Spleen (tissue), 11 donors: Measurements from ENCODE around the gene FGGY. TPM values are rescaled to one million over a fixed set of nuclear protein-coding genes. Genes with fewer than 3 reads are reported as not detected.

Experiments used
- DNase-seq: peaks from one replicate; pipeline ENCODE4 v3.0.0-alpha.2; 2020
- H3K27ac ChIP-seq, 8 donors: fragments of 200-600 bp; sonication (generic) in 7 of 8; 1 replicate in 4 of 8; 2 replicates in 4 of 8; pipeline versions ENCODE4 v1.5.0 to v1.8.0; 2016 to 2021; ENCODE audit warnings: inconsistent platforms in 4 of 8, mild to moderate bottlenecking in 4 of 8, moderate library complexity in 1 of 8
- H3K27me3 ChIP-seq, 7 donors: fragments of 200-600 bp; sonication (generic) in 6 of 7; replicated peaks in 1 of 7; 1 replicate in 4 of 7; 2 replicates in 3 of 7; pipeline versions ENCODE4 v1.5.0 to v1.8.0; 2016 to 2021; ENCODE audit warnings: inconsistent platforms in 3 of 7, mild to moderate bottlenecking in 1 of 7
- H3K36me3 ChIP-seq, 6 donors: fragments of 200-600 bp; sonication (generic) in 5 of 6; 1 replicate in 4 of 6; 2 replicates in 2 of 6; pipeline versions ENCODE4 v1.5.0 to v1.8.0; 2016 to 2021; ENCODE audit warnings: inconsistent platforms in 2 of 6
- H3K4me1 ChIP-seq, 6 donors: fragments of 200-600 bp; sonication (generic) in 5 of 6; 1 replicate in 3 of 6; 2 replicates in 3 of 6; pipeline versions ENCODE4 v1.5.0 to v1.8.0; 2016 to 2021; ENCODE audit warnings: inconsistent platforms in 3 of 6
- H3K4me3 ChIP-seq, 8 donors: fragments of 200-600 bp; sonication (generic) in 7 of 8; 1 replicate in 4 of 8; 2 replicates in 4 of 8; pipeline versions ENCODE4 v1.5.0 to v1.8.0; 2016 to 2021; ENCODE audit warnings: inconsistent platforms in 4 of 8, mild to moderate bottlenecking in 4 of 8, moderate library complexity in 2 of 8
- H3K9me3 ChIP-seq, 8 donors: fragments of 200-600 bp; sonication (generic) in 7 of 8; 1 replicate in 4 of 8; 2 replicates in 4 of 8; pipeline versions ENCODE4 v1.5.0 to v1.8.0; 2016 to 2021; ENCODE audit warnings: inconsistent platforms in 4 of 8
- CTCF ChIP-seq, 11 experiments: fragments of 200-600 bp in 7 of 11; fragments of 450-650 bp in 4 of 11; sonication (generic) in 4 of 11; IDR thresholded peaks in 8 of 11; conservative IDR thresholded peaks in 3 of 11; 1 replicate in 7 of 11; 2 replicates in 4 of 11; pipeline versions ENCODE4 v1.4.0 to v1.8.0; 2016 to 2021; ENCODE audit warnings: antibody characterized with exemption in 11 of 11, inconsistent platforms in 4 of 11, mild to moderate bottlenecking in 1 of 11
- POLR2A ChIP-seq, 3 donors: fragments of 450-650 bp; IDR thresholded peaks; one replicate each; pipeline ENCODE4 v1.5.1; 2017; ENCODE audit warnings: antibody characterized with exemption in 3 of 3, mild to moderate bottlenecking in 1 of 3
- POLR2AphosphoS5 ChIP-seq, 3 donors: sonication (generic); formaldehyde crosslinking; IDR thresholded peaks; one replicate each; pipeline ENCODE4 v1.5.1; 2017; ENCODE audit warnings: antibody characterized with exemption in 3 of 3
- WGBS, 5 donors: extraction: QIAGEN DNeasy Blood & Tissue Kit in 3 of 5; methylation state at CpG; one replicate each; pipeline versions ENCODE4 v1.1.5 to v1.1.7; 2013 to 2018; 5-methylcytosine and 5-hydroxymethylcytosine counted together
- intact Hi-C: fragments of 100-400 bp; cut with DNase I; formaldehyde crosslinking; loops from one replicate; pipeline ENCODE4 v1.15.0; 2023; ENCODE audit warnings: low total_unique reads
- polyA plus RNA-seq, 3 donors: library from polyadenylated mRNA; stranded (reverse); fragments of 200-250 nt; gene quantifications; one replicate each; pipeline ENCODE4 v1.2.1, GENCODE V29; 2013
- total RNA-seq, 7 donors: library from RNA; depleted of rRNA in 3 of 7; stranded (reverse); fragments of >200 nt in 3 of 7; fragmentation: NEBNext Ultra II Directional in 4 of 7; extraction: Animal tissue kit (Norgen Biotek cat#: 25700) in 4 of 7; gene quantifications; one replicate each; pipeline versions ENCODE4 v1.1.0 to v1.2.1, GENCODE V29; 2016 to 2021
- donor health status: healthy with polysubstance abuse.
- donor health status: DM: no; HTN: no; CAD: no; lungs with moderate emphysema.
- donor health status: DM: no; HTN: no; CAD: no.
- donor health status: Bipolar disorder and iron deficiency.
- donor health status: healthy.
- donor health status: DM: no; HTN: no; CAD: no.
- donor health status: DM: yes; HTN: yes; CAD: no.

Gene FGGY
- total and polyA plus RNA-seq, 10 donors = 1.7 to 27.8 (median 13.2) TPM

GRCh38 chr1:59752556-59753414 lies 455.9 kb downstream of the FGGY start:
- DNase-seq = no peak
- no peaks in the 10 kb centered on the region for H3K27me3 ChIP-seq
- TF ChIP-seq CTCF (IDR thresholded peaks at IDR 0.05 in 8 of 11, conservative IDR thresholded peaks at IDR 0.05 in 3 of 11) = no peak
- TF ChIP-seq POLR2AphosphoS5 (IDR thresholded peaks at IDR 0.05) = no peak
- TF ChIP-seq POLR2A (IDR thresholded peaks at IDR 0.05) = no peak
- 67 to 76% (median 72%) methylated on average over 5 of the region's 5 CpGs for WGBS, 5 donors
- no peaks in the 10 kb centered on the region for H3K9me3 ChIP-seq
- H3K27ac ChIP-seq = peak overlapping the region in 3 of 8 donors; percentile 11 to 47 (median 30)
- H3K4me3 ChIP-seq = no peak overlapping the region
- no peaks in the 10 kb centered on the region for H3K36me3 ChIP-seq
- peaks cover 0 to 13% (median 7%) of the 10 kb centered on the region in 6 donors for H3K4me1 ChIP-seq
- intact Hi-C loops = no loop called here

GRCh38 chr1:59755069-59755685 lies 458.3 kb downstream of the FGGY start:
- H3K27me3 ChIP-seq = no peaks in the 10 kb centered on the region
- H3K27ac ChIP-seq = no peak overlapping the region
- H3K36me3 ChIP-seq = no peaks in the 10 kb centered on the region
- no peaks in the 10 kb centered on the region for H3K9me3 ChIP-seq
- peaks cover 0 to 26% (median 15%) of the 10 kb centered on the region in 6 donors for H3K4me1 ChIP-seq
- no peak for DNase-seq
- 91 to 97% (median 94%) methylated on average over 9 of the region's 9 CpGs for WGBS, 5 donors
- TF ChIP-seq POLR2A (IDR thresholded peaks at IDR 0.05) = no peak
- no peak for TF ChIP-seq POLR2AphosphoS5 (IDR thresholded peaks at IDR 0.05)
- TF ChIP-seq CTCF (IDR thresholded peaks at IDR 0.05 in 8 of 11, conservative IDR thresholded peaks at IDR 0.05 in 3 of 11) = no peak
- H3K4me3 ChIP-seq = no peak overlapping the region
- intact Hi-C loops = no loop called here

GRCh38 chr1:59757197-59757747 lies 460.4 kb downstream of the FGGY start:
- TF ChIP-seq CTCF (IDR thresholded peaks at IDR 0.05 in 8 of 11, conservative IDR thresholded peaks at IDR 0.05 in 3 of 11) = no peak
- no peak for TF ChIP-seq POLR2AphosphoS5 (IDR thresholded peaks at IDR 0.05)
- TF ChIP-seq POLR2A (IDR thresholded peaks at IDR 0.05) = no peak
- no peak overlapping the region for H3K27ac ChIP-seq
- 84 to 91% (median 86%) methylated on average over 4 of the region's 4 CpGs for WGBS, 5 donors
- peaks cover 0 to 13% (median 8%) of the 10 kb centered on the region in 6 donors for H3K4me1 ChIP-seq
- intact Hi-C loops = no loop called here
- H3K9me3 ChIP-seq = no peaks in the 10 kb centered on the region
- no peaks in the 10 kb centered on the region for H3K27me3 ChIP-seq
- no peaks in the 10 kb centered on the region for H3K36me3 ChIP-seq
- DNase-seq = no peak
- no peak overlapping the region for H3K4me3 ChIP-seq
